AML-193 (cell line): ENCODE results near the gene ATP9A.
A peak's percentile ranks its signal among the peaks of the same experiment; 100 is the strongest.

Source experiments
- DNase-seq, 2 experiments: peaks; one replicate each; lab custom pipeline; 2025; lab: John Stamatoyannopoulos, UW

ATP9A gene

GRCh38 chr20:51596668-51597388 lies 171.4 kb downstream of the ATP9A start:
- no peak for DNase-seq

DNA sequence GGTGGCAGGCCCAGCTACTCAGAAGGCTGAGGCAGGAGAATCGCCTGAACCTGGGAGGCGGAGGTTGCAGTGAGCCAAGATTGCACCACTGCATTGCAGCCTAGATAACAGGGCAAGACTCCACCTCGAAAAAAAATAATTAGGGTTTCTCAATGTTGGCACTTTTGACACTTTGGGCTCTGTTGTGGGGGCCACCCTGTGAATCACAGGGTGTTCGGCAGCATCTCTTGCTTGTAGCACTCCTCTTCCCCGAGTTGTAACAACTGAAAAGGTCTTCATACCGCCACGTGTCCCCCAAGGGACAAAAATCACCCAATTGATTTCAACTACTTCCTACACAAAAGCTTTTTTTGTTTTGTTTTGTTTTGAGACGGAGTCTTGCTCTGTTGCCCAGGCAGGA lies 172.4 kb downstream of the ATP9A start:
- DNase-seq: no peak

- peak; percentile 81 to 82 for DNase-seq
Observed at GRCh38 chr20:51595058-51595532, 173.1 kb downstream of the ATP9A start.

GRCh38 chr20:51594236-51595057 lies 173.7 kb downstream of the ATP9A start:
- no peak for DNase-seq

GRCh38 chr20:51593584-51593983 lies 174.6 kb downstream of the ATP9A start:
- DNase-seq: no peak

DNA sequence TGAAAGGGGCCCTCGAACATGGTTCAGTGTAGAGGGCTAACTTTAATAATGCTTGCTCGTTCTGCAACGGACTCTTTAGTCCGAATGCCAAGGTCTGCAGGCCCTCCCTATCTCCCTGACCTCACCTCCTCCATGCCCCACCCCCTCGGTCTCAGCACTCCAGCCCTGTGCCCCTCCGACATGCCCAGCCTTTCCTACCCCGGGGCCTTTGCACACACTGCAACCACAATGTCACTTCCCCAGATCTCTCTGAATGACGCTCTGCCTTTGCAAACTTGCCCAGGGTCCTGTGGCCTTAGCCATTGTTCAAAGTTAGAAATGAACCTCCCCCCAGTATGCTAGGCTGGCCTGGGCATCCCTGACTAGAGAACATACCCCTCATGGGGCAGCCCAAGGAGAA lies 175.6 kb downstream of the ATP9A start:
- no peak for DNase-seq

- DNase-seq: no peak
Observed at GRCh38 chr20:51591871-51592270, 176.3 kb downstream of the ATP9A start.

- DNase-seq: no peak
Observed at GRCh38 chr20:51588762-51589161, 179.4 kb downstream of the ATP9A start.

DNA sequence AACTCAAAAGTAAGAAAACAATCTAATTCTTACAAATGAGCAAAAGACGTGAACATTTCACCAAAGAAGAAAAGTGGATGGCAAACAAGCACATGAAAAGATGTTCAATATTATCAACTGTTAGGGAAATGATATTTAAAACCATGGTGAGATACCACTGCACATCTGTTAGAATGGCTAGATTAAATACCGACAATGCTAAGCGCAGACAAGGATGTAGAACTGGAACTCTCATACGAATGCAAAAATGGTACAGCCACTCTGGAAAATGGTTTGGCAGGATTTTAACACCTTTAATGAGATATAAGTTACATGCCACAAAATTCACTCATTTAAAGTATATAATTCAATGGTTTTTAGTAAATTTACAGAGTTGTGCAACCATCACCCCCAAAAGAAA lies 181.0 kb downstream of the ATP9A start:
- DNase-seq: no peak

DNA sequence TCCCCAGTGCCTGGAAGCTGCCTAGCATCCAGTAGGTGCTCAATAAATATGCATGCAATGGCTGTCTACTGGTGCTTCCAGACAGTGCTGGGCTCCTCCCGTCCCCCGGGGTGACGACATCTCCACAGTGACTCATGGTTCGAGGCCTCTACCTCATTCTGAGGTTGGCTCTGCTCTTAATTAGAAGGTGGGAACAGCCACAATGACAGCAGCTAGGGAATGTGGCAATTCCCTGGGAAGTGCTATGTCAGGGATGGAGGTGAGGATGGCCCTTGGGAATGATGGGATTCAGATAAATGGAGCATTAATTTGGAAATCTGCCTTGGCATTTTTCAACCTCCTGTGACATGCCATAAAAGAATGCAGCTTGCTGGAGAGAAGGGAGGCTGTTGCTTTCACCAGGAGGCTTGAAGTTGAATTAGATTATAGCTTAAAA lies 182.2 kb downstream of the ATP9A start:
- no peak for DNase-seq

DNA sequence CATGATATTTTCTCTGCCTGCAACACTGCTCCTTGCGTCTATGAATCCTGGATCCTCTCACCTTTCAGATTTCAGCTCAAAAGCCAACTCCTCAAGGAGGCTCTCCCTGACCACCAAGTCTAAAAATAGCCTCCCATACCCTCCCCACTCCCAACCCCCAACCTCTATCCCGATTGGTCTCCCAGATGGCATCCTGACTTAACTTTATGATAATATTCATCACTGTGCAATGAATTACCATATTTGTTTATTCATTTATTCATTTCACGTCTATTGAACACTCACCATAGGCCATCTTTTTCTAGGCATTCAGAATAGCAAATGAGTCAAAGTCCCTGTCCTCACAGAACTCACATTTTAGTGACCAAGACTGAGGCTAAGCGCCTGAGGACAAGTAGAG lies 183.0 kb downstream of the ATP9A start:
- DNase-seq: no peak

- no peak for DNase-seq
Observed at GRCh38 chr20:51584737-51585136, 183.5 kb downstream of the ATP9A start.

- no peak for DNase-seq
Observed at GRCh38 chr20:51584116-51584515, 184.1 kb downstream of the ATP9A start.

DNA sequence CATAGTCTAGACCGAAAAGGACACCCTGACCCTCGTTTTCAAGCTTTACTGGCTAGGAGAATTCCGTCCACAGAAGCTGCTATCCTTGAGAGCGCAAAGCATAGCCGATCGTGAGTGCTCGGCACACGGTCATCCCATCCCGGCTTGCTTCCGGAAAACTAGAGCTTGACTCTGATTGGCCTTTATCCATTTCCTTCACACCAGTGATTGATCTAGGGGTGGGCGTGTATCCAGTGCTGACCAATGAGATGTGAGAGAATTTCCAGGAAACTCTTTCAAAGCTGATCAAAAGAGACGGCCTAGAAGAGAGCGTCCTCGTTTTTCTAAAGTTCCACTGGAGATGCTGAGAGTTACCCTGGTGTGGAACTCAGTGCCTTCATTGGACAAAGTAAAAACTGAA lies 184.7 kb downstream of the ATP9A start:
- DNase-seq: no peak

GRCh38 chr20:51583073-51583472 lies 185.1 kb downstream of the ATP9A start:
- DNase-seq: no peak

GRCh38 chr20:51581571-51581970 lies 186.6 kb downstream of the ATP9A start:
- DNase-seq: no peak

GRCh38 chr20:51579137-51579536 lies 189.1 kb downstream of the ATP9A start:
- no peak for DNase-seq

- no peak for DNase-seq
Observed at GRCh38 chr20:51578145-51578459, 190.1 kb downstream of the ATP9A start.

DNA sequence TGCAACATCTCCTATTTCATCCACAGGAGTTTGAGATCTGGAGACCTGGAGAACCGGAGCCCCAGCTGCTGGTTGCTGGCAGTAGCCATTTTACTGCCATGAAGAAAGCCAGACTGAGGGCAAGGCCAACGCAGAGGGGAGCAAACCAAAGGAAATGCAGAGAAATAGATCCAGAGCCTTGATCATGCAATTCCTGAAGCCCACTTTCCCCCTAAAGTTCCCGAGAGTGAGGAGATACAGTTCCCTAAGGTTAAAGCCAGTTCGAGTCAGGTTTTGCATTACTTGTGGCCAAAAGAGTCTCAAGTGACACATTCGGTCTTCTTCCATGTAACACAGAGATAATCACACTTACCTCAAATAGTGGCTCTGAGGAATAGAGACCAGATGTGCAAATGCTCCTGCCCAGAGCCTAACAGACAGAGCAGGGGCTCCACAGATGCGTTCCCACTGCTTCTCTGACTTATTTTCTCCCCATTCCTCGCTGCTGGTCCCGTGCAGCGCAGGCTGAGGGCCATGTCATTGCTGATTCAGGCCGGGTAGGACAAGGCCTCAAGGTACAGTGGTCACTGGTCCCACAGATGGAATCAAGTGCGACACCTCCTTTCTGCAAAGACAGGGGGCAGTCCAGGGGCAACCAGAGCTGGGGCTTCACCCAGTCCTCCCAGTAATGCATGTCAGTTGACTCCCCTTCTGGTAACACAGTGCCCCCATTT lies 190.6 kb downstream of the ATP9A start:
- DNase-seq: no peak

DNA sequence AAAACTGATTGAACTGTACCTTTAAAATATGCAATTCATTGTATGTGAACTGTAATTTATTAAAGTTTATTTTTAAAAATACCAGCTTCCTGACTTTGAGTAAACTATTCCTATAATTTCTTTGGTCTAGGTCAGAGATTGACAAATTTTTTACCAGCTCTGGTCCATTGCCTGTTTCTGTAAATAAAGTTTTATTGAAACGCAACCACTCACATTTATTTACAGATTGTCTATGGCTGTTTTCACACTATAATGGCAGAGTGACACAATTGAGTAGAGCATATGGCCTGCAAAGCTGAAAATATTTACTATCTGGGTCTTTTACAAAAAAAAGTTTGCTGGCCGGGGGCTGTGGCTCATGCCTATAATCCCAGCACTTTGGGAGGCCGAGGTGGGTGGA lies 192.7 kb downstream of the ATP9A start:
- DNase-seq: no peak

- no peak for DNase-seq
Observed at GRCh38 chr20:51574248-51575033, 193.7 kb downstream of the ATP9A start.
